Activated CD4-positive, alpha-beta memory T cell treated with anti-CD3 and anti-CD28 coated beads for 36 hours (primary cell): ENCODE data around the gene QPRT. TPM values are rescaled to one million over a fixed set of nuclear protein-coding genes. Genes with fewer than 3 reads are reported as not detected.
"Not testable (repeated sequence)": the region's sequence is repeated elsewhere in the genome, so short reads cannot be mapped to it uniquely, and the experiment has no call there.

Source experiments
- CTCF ChIA-PET: fragments of 350-600 bp; sonication (Branson Sonifier 250); formaldehyde crosslinking; loops from one replicate; lab custom pipeline; 2021; ENCODE audit warnings: antibody characterized with exemption, inconsistent platforms; lab: Charles Lee
- POLR2A ChIA-PET: fragments of 350-600 bp; sonication (Branson Sonifier 250); formaldehyde crosslinking; loops from one replicate; lab custom pipeline; 2021; ENCODE audit warnings: antibody characterized with exemption; lab: Charles Lee
- DNase-seq: peaks from one replicate; pipeline ENCODE4 v3.0.0-alpha.2; 2020
- H3K27ac Mint-ChIP-seq: one replicate; pipeline ENCODE4 v1.8.0; 2021; ENCODE audit warnings: mixed read lengths
- H3K27me3 Mint-ChIP-seq: one replicate; pipeline ENCODE4 v1.8.0; 2021; ENCODE audit warnings: mixed read lengths
- H3K36me3 Mint-ChIP-seq: one replicate; pipeline ENCODE4 v1.8.0; 2021; ENCODE audit warnings: mixed read lengths
- H3K4me1 Mint-ChIP-seq: one replicate; pipeline ENCODE4 v1.8.0; 2021; ENCODE audit warnings: low read depth, mixed read lengths
- H3K4me3 Mint-ChIP-seq: one replicate; pipeline ENCODE4 v1.8.0; 2021; ENCODE audit warnings: mild to moderate bottlenecking, mixed read lengths
- H3K9me3 Mint-ChIP-seq: one replicate; pipeline ENCODE4 v1.8.0; 2021; ENCODE audit warnings: mixed read lengths
- intact Hi-C: fragments of 100-400 bp; cut with micrococcal nuclease; formaldehyde crosslinking; loops from one replicate; pipeline ENCODE4 v1.15.1; 2023
- total RNA-seq, 2 experiments: library from RNA; stranded (reverse); gene quantifications; one replicate each; pipeline ENCODE4 v1.2.3, GENCODE V29; 2021

Gene QPRT
- 1 to 10 TPM; 8.7 to 9.7 TPM for total RNA-seq

GRCh38 chr16:29678691-29679267 is at the start of gene QPRT:
QPRT (plus strand) TSS chr16:29679180; CDS start chr16:29679198, 18 bp downstream.
- peak; percentile 22 for DNase-seq
- Mint-ChIP-seq H3K4me1 (peaks cover 13% of the 10 kb centered on the region), H3K27ac (peak within 1 kb of the TSS; percentile 75), H3K36me3 (no peaks in the 10 kb centered on the region), H3K9me3 (no peaks in the 10 kb centered on the region), H3K27me3 (no peaks in the 10 kb centered on the region), H3K4me3 (peak within 1 kb of the TSS; percentile 60)
- intact Hi-C loops, result no loop called here
- ChIA-PET CTCF (interaction anchor here (0.6 to 1.0 kb wide), 3 partner anchors 13 to 137 kb away, joined by 3 to 4 read pairs (median 3); partner anchors contain the start of gene PAGR1), POLR2A (interaction anchor here (1.4 to 1.7 kb wide), 2 partner anchors 15 to 16 kb away, joined by 4 to 6 read pairs; partner anchors contain the start of gene SPN)

- POLR2A ChIA-PET, H3K27me3 Mint-ChIP-seq, H3K36me3 Mint-ChIP-seq, CTCF ChIA-PET, DNase-seq, H3K4me3 Mint-ChIP-seq, intact Hi-C loops, H3K9me3 Mint-ChIP-seq, H3K27ac Mint-ChIP-seq: not testable (repeated sequence)
- H3K4me1 Mint-ChIP-seq, result peaks cover 12% of the 10 kb centered on the region
These were observed 49.7 kb upstream of the QPRT start for GRCh38 chr16:29629318-29629717.

GRCh38 chr16:29631658-29632057 is 47.3 kb upstream of the QPRT start:
- H3K36me3 Mint-ChIP-seq, CTCF ChIA-PET, intact Hi-C loops, H3K9me3 Mint-ChIP-seq, POLR2A ChIA-PET, H3K27me3 Mint-ChIP-seq, H3K4me3 Mint-ChIP-seq, DNase-seq, H3K27ac Mint-ChIP-seq: not testable (repeated sequence)
- H3K4me1 Mint-ChIP-seq, result peaks cover 12% of the 10 kb centered on the region

- H3K27me3 Mint-ChIP-seq, H3K36me3 Mint-ChIP-seq, H3K9me3 Mint-ChIP-seq, intact Hi-C loops, CTCF ChIA-PET, H3K27ac Mint-ChIP-seq, POLR2A ChIA-PET, H3K4me1 Mint-ChIP-seq, H3K4me3 Mint-ChIP-seq, DNase-seq: not testable (repeated sequence)
These were observed 43.1 kb upstream of the QPRT start for GRCh38 chr16:29635902-29636301.

DNA sequence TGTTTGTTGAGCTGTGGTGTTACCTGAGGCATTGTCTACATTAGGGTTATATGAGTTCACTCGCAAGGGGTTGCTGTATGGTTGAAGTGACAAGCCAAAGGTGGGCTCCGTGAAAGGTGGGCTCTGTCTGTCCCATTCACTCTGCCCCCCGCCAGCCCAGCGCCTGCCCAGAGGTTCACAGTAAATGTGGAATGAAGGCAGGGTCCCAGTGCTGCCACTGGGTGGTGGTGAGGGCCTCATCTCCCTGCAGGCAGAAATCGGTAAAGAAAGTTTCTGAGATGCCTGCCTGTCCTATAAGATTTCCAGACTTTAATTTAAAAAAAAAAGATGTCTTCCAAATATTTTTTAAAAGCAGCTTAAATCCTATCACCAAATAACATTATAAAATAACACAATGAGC is 42.6 kb upstream of the QPRT start:
- POLR2A ChIA-PET, H3K4me3 Mint-ChIP-seq, H3K36me3 Mint-ChIP-seq, intact Hi-C loops, DNase-seq, H3K27me3 Mint-ChIP-seq, H3K4me1 Mint-ChIP-seq, CTCF ChIA-PET, H3K9me3 Mint-ChIP-seq, H3K27ac Mint-ChIP-seq: not testable (repeated sequence)

DNA sequence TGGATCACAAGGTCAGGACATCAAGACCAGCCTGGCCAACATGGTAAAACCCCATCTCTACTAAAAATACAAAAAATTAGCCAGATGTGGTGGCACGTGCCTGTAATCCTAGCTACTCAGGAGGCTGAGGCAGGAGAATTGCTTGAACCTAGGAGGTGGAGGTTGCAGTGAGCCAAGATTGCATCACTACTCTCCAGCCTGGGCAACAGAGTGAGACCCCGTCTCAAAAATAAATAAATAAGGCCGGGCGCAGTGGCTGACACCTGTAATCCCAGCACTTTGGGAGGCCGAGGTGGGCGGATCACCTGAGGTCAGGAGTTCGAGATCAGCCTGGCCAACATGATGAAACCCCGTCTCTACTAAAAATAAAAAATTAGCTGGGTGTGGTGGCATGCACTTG is 40.2 kb upstream of the QPRT start:
- H3K27me3 Mint-ChIP-seq, H3K27ac Mint-ChIP-seq, H3K9me3 Mint-ChIP-seq, intact Hi-C loops, H3K4me3 Mint-ChIP-seq, DNase-seq, CTCF ChIA-PET, H3K36me3 Mint-ChIP-seq, POLR2A ChIA-PET: not testable (repeated sequence)
- H3K4me1 Mint-ChIP-seq, result peaks cover 15% of the 10 kb centered on the region

DNA sequence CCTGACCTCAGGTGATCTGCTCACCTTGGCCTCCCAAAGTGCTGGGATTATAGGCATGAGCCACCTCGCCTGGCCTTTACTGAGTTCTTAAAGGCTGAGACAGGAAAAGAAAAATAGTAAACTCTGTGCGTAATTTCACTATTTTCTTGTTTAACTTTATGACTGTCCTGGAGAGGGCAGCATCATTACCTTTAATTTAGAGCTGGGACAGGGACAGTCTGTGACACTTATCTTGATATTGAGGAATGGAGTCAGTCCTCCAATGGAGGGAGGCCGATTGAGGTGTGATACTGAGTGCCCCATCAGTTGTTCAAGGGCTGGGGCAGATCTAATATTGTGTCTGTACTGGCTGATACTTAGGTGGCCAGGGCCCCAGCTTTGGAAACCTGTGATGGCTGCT is 37.4 kb upstream of the QPRT start:
- peaks cover 30% of the 10 kb centered on the region for H3K4me1 Mint-ChIP-seq
- intact Hi-C loops, result no loop called here

GRCh38 chr16:29643596-29643995 is 35.4 kb upstream of the QPRT start:
- POLR2A ChIA-PET, result no interaction called here
- CTCF ChIA-PET, result interaction anchor here (1.2 kb wide), 1 partner anchor 131 kb away, joined by 3 read pairs; no protein-coding TSS in a partner anchor
- H3K4me1 Mint-ChIP-seq, result peaks cover 30% of the 10 kb centered on the region
- no peaks in the 10 kb centered on the region for H3K27me3 Mint-ChIP-seq
- no peaks in the 10 kb centered on the region for H3K36me3 Mint-ChIP-seq
- H3K27ac Mint-ChIP-seq, result no peak overlapping the region
- intact Hi-C loops, result no loop called here
- H3K9me3 Mint-ChIP-seq, result no peaks in the 10 kb centered on the region
- no peak overlapping the region for H3K4me3 Mint-ChIP-seq
- no peak for DNase-seq

More for the DNA sequence above, 37.4 kb upstream of the QPRT start:
- DNase-seq, result no peak
- ChIA-PET CTCF (interaction anchor here (0.8 to 2.1 kb wide), 7 partner anchors 16 to 390 kb away, joined by 3 to 8 read pairs (median 3); no protein-coding TSS in a partner anchor), POLR2A (no interaction called here)
- H3K27me3 Mint-ChIP-seq, result no peaks in the 10 kb centered on the region
- H3K9me3 Mint-ChIP-seq, result no peaks in the 10 kb centered on the region
- H3K36me3 Mint-ChIP-seq, result no peaks in the 10 kb centered on the region
- H3K4me3 Mint-ChIP-seq, result no peak overlapping the region
- no peak overlapping the region for H3K27ac Mint-ChIP-seq

GRCh38 chr16:29644338-29644857 is 34.6 kb upstream of the QPRT start:
- ChIA-PET CTCF (interaction anchor here (1.2 kb wide), 1 partner anchor 130 kb away, joined by 3 read pairs; no protein-coding TSS in a partner anchor), POLR2A (no interaction called here)
- H3K4me3 Mint-ChIP-seq, result no peak overlapping the region
- H3K9me3 Mint-ChIP-seq, result no peaks in the 10 kb centered on the region
- H3K36me3 Mint-ChIP-seq, result no peaks in the 10 kb centered on the region
- H3K27me3 Mint-ChIP-seq, result no peaks in the 10 kb centered on the region
- peaks cover 30% of the 10 kb centered on the region for H3K4me1 Mint-ChIP-seq
- intact Hi-C loops, result loop anchor here (2.0 kb wide), 1 partner anchor 18 kb away; the partner anchor contains the start of gene SPN
- H3K27ac Mint-ChIP-seq, result no peak overlapping the region
- no peak for DNase-seq

DNA sequence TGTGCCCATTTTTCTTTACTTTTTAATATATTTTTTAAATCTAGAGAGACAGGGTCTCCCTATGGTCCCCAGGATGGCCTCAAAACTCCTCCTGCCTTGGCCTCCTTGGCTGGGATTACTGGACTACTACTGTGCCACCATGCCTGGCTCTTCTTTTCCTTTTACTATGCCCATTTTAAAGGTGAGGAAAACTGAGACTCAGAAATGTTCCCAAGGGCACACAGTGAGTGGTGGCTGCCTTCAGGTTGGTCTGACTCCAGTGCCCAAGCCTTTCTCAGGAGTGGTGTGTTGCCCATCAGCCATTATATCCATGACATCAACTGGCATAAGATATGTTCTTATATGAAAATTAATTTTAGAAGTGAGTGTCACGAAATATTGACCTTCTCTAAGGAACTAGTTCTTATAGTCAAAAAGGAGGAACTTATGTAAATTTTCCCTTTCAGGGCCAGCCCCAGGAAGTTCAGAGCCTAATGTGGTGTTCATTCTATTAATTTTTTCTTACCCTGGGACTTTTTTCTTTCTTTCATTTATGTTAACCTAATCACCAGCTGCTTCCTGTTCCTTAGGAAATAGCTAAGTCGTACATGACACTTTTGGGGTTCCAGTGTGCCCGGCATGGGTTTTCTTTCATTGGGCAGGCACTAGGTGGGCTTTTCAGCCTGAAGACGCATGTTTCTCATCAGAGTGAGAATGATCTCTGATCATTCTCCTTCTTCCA is 33.8 kb upstream of the QPRT start:
- Mint-ChIP-seq H3K4me1 (peaks cover 36% of the 10 kb centered on the region), H3K4me3 (no peak overlapping the region), H3K27me3 (no peaks in the 10 kb centered on the region), H3K27ac (no peak overlapping the region), H3K9me3 (no peaks in the 10 kb centered on the region), H3K36me3 (no peaks in the 10 kb centered on the region)
- DNase-seq, result no peak
- intact Hi-C loops, result loop anchor here (2.0 kb wide), 1 partner anchor 18 kb away; the partner anchor contains the start of gene SPN
- ChIA-PET POLR2A (no interaction called here), CTCF (interaction anchor here (0.6 kb wide), 1 partner anchor 953 kb away, joined by 3 read pairs; no protein-coding TSS in a partner anchor)

- Mint-ChIP-seq H3K27me3 (no peaks in the 10 kb centered on the region), H3K9me3 (no peaks in the 10 kb centered on the region), H3K4me3 (no peak overlapping the region), H3K4me1 (peaks cover 32% of the 10 kb centered on the region), H3K36me3 (no peaks in the 10 kb centered on the region), H3K27ac (no peak overlapping the region)
- ChIA-PET CTCF (interaction anchor here (0.6 kb wide), 1 partner anchor 953 kb away, joined by 3 read pairs; no protein-coding TSS in a partner anchor), POLR2A (no interaction called here)
- no peak for DNase-seq
- intact Hi-C loops, result loop anchor here (2.0 kb wide), 1 partner anchor 17 kb away; the partner anchor contains the start of gene SPN
These were observed 33.2 kb upstream of the QPRT start for GRCh38 chr16:29645694-29646187.

DNA sequence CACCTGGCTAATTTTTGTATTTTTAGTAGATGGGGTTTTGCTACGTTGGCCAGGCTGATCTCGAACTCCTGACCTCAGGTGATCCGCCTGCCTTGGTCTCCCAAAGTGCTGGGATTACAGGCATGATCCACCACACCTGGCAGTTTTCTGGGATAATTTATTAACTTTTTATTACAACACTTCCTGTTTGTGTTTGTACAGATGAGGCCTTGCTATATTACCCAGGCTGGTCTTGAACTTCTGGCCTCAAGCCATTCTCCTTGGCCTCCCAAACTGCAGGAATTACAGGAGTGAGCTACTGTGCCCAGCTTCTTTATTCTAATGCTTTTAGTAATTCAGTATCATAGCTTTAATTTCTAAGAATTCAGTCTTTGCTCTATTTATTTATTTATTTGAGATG is 32.0 kb upstream of the QPRT start:
- H3K27ac Mint-ChIP-seq, result no peak overlapping the region
- no peak for DNase-seq
- H3K4me3 Mint-ChIP-seq, result no peak overlapping the region
- ChIA-PET CTCF (no interaction called here), POLR2A (no interaction called here)
- no peaks in the 10 kb centered on the region for H3K27me3 Mint-ChIP-seq
- no peaks in the 10 kb centered on the region for H3K9me3 Mint-ChIP-seq
- peaks cover 21% of the 10 kb centered on the region for H3K4me1 Mint-ChIP-seq
- H3K36me3 Mint-ChIP-seq, result no peaks in the 10 kb centered on the region
- intact Hi-C loops, result no loop called here
